CD4-positive, alpha-beta T cell treated with Interferon alpha-2 for 1 hour (primary cell): Measurements from ENCODE around the gene P2RX1.

Experiments used
- DNase-seq, 2 donors: peaks; one replicate each; pipeline ENCODE4 v3.0.0-alpha.2; 2020 to 2022

P2RX1 gene

DNA sequence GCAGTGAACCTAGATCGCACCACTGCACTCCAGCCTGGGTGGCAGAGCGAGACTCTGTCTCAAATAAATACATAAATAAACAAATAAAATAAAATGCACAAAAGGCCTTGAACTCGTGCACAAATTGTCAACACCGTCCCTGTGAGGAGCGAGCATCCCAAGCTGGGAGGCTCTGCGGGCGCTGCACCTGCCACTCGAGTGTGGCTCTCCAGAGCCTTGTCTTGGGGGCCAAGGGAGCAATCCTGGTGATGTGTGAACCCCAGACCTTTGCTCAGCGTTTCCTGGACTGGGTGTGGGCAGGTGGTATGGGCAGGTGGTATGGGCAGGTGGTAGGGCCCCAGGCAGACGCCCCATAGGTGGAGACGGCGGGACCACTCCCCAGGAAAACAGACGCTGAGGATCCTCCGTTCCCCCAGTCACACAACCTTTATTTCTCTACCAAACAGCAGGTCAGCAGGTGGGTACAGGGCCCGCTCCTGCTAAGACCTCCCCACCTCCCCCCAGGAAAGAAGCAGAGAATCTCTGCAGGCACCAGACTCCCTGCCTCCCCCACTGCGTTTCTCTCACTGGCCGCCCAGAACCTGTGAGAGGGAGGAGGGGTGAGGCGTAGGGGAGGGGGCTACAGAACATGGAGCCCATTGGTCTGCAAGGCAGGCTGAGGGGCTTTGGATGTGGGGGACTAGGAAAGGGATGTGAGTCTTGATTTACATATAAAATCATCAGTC, 7.4 kb upstream of the P2RX1 start:
- DNase-seq, result no peak

DNA sequence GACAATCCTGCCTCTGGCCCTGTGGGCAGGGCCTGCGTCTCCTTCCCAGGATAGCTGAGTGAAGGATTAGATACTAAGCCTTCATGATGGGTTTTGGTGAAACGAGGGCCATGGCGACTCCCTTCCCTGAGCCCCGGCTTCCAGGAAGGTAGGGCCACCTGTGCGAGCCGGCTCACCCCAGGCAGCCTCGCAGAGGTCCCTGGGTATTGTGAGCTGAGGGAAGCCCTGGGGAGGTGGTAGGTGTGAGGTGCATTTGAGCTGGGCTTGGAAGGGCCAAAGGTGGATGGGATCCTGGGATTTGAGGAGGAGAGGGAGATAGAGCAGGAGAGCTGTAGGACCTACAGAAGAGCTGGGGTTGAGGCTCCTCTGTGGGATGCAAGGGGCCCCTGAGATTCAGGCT, 6.5 kb upstream of the P2RX1 start:
- DNase-seq, result no peak

GRCh38 chr17:3921502-3922319, 5.4 kb upstream of the P2RX1 start:
- no peak for DNase-seq

- no peak for DNase-seq
Observed at GRCh38 chr17:3921006-3921405, 4.7 kb upstream of the P2RX1 start.

DNA sequence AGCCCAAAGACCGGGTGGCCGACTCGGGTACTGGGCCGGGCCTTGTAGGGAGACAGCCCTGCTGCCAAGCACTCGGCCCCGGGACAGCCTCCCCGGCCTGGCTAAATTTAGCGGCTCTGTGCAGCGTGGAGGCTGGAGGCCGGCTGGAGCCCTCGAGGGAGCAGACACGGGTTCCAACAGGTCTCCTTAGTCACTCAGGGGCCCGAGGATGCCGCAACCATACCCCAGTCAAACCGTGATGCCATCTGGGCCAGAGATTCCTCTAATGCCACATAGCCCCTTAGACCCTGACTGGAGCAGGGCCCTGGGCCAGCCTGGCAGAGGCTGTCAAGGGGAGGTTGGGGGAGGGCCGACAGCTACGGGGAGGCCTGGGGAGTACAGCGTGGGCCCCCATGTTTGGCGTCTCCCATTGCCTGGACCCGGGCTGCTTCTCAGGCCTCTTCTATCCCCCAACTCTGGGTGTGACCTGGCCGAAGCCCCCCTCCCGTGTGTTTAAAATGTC, 2.9 kb upstream of the P2RX1 start:
- DNase-seq, result no peak

GRCh38 chr17:3918372-3919122, 2.3 kb upstream of the P2RX1 start:
- no peak for DNase-seq

DNA sequence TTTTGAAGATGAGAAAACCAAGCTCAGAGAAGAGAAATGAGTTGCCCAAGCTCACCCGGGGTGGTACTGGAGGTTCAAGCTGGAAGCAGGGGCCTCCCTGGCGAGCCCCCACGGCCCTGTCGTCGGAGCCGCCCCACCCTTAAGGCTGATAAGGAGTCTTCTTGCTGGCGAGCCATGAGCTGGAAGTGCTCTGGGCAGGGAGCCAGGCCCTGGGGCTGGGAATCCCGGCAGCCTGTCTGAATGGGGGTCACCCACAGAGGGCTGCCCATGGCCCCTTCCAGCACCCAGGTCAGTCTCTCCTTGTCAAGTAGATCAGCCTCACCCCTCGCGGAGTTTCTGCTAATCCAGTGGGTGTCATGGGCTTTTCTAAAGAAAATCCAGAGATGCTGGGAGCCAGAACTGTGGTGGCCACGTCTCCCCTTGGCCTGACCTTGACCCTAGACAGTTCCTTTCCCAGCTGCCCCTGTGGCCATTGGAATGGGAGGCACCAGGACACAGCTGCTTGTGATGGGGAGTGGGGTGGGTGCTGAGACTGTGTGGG, 1.2 kb upstream of the P2RX1 start:
- DNase-seq, result no peak

DNA sequence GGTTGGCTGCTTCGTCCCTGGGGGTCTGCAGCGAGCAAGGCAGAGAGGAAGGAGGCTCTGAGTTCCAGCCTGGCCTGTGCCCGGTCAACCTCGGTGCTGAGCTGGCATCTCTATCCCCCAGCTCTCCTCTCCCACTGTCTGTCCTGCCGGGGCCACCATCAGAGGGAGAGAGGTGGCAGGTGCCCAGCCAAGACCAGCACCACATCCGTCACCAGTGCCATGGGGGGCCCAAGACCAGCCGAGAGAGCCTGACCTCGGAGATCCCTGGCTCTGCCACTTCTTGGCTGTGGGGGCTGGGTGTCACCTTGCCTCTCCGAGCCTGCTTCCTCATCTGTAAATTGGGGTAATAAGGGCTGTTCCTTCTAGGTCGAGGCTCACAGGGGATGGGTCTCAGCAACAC, 560 bp upstream of the P2RX1 start:
- peak in 1 of 2 donors; percentile 24 for DNase-seq

DNA sequence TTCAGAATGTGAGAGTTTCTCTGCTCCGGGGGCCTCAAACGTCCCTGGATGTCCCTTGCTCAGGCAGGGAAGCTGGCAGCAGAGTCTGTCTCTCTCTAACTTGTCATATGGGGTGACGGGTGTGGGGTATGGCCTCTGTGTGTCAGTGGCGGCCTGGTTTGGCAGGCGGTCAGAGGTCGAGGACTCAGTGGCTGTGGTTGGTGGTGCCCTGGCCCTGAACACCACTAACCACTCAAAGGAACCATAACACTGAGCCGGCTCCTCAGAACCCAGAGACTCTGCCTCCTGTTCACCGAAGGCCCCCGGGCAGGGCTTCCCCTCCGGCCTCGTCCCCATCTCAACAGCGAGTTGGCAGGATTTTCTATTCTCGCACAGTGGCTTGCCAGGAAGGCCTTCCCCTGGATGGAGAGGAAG, 677 bp downstream of the P2RX1 start:
- no peak for DNase-seq

- DNase-seq, result peak in 1 of 2 donors; percentile 82
Observed at GRCh38 chr17:3914312-3914670, 2.0 kb downstream of the P2RX1 start.

DNA sequence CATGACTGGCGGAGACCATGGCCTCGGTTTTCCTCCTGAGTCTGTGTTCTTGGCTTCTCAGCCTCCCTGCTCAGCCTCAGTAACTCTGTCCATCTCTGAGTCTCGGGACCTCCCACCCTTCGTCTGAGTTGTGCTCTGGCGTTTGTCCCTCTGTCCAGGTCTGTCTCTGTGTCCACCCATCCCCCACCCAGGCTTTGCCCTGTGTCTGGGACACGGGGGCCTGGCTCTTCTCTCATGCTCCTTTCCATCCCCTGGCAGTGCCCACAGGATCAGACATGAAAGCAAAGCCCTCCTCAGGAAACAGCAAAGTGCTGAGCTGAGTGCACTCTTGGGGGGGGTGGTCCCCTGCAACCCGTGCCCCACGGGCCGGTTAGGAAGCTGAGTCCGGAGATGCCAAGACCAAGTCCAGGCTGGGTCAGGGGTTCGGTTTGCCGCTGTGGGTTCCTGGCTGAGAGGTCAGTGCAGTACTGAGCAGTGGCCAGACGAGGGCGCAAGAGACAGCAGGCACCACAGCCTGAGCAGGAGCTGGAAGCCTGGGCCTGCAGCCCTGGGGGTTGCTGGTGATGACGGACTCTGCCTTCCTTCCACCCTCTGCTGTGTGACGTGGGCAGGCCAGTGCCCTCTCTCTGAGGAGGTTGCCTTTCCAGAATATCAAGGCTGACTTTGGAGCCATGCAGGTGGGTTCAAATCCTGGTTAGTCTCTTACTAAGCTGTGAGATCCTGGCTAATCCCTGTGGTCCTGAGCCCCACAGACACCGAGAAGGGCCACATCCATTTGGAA, 2.5 kb downstream of the P2RX1 start:
- peak; percentile 84 to 86 for DNase-seq

GRCh38 chr17:3912827-3913226, 3.4 kb downstream of the P2RX1 start:
- DNase-seq, result no peak

DNA sequence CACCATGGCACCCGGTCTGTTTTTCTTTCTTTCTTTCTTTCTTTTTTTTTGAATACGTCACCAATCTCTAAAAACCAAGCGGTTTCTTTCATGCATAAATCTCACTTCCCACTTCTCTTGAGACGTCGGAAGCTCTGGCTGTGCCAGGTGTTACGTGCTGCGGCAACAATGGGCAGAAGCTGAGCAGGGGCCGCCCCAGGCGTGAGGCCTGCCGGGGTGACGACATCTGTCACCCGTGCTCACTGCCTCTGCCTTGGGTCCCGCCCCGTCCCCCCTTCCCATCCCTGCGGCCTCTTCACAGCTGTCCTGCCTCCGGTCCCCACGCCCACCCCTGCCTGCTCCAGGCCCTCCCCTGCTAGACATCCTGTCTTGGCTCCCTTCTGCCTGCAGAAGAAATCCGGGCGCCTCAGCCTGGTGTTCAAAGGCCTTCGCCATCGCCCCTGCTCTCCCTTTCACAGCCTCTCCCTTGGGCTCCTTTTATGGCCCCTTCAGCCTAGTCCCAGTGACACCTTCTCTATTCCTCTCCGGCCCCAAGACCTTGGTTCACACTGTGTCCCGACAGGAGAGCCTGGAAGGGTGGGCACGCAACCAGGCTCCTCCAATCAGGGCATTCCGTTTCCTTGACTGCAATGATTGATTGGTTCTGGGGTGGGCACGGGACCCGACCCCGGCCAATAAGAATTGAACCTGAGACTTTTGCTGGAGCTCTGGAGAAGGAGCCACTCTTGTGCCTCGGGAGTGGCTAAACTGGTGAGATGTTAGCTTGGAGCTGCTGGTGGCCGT, 4.8 kb downstream of the P2RX1 start:
- peak; percentile 78 to 91 for DNase-seq

DNA sequence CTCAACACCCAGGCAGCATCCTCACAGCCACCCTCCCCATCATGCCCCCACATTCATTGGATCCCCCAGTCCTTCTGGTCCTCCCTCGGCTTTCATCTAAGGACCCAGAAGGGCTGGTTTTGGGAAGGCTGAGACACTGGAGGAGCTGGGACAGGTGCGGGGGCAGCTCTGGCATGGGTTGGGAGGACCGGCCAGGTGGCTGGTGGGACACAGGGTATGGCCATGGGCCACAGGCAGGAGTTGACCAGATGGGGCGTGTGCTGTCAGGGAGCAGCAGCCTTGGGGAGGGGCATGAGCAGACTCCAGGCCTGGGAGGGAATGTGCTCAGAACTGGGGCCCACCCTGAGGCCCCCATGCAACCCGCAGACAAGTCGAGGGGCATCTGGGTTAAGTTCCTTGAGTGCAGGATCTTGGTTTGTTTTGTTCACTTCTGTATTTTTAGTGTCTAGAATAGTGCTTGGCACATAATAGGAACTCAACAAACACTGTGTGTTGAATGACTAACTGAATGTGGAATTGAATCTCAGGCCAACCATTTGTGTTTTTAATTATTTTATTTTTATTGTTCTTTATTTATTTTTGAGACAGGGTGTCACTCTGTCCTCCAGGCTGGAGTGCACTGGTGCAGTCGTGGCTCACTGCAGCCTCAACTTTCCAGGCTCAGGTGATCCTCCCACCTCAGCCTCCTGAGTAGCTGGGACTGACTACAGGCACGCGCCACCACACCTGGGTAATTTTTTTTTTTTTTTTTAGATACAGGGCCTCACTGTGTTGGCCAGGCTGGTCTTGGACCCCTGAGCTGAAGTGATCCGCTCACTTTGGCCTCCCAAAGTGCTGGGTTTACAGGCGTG, 5.6 kb downstream of the P2RX1 start:
- DNase-seq, result no peak

GRCh38 chr17:3909257-3909656, 7.0 kb downstream of the P2RX1 start:
- no peak for DNase-seq

DNA sequence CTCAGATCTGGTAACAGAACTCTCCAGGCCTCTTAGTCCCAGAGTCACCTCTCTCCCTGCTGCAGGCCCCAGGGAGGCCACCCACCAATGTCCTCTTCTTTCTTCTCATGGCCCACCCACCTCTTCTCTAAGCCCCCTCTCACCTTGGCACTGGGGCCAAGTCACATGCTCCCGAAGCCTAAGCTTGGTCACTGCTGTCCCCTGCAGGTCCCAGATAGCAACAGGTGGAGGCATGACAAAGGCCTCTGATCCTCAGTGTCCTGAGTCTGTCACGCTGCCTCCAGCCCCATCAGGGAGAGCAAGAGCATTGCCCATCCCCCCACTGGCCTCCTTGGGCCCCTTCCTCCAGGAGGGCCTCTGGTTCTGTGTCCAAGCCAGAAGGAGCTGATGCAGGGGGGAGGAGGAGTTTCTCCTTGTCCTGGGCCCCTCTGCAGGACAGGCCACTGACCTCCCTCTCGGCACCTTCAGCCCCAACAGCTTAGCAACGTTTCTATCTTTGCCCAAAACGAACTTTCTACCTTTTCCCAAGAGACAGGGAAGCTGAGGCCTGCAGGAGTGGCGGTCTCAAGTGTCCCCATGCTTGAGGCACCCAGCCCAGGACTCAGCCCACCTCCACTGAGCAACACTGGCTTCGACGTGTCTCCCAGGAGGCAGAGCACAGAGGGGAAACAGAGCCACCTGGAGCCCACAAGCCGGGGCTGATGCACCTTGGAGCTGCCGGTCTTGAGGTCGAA, 8.6 kb downstream of the P2RX1 start:
- no peak for DNase-seq

DNA sequence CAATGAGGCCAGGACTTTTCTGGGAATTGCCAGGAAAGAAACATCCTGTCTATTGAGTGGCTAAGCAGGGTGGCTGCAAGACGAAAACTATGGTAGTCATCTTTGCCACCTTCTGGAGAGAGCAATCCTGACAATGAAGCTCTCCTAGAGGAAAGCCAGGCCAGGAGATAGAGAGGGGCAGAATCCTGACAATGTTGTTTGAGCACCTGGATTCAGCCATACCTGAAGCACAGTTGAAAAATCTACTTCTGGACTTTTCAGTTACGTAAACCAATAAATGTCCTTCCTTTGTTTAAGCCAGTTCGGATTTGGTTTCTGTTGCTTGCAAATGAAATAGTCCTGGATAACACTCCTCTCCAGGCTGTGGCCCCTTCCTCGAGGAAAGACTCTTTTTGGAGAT, 9.4 kb downstream of the P2RX1 start:
- no peak for DNase-seq

DNA sequence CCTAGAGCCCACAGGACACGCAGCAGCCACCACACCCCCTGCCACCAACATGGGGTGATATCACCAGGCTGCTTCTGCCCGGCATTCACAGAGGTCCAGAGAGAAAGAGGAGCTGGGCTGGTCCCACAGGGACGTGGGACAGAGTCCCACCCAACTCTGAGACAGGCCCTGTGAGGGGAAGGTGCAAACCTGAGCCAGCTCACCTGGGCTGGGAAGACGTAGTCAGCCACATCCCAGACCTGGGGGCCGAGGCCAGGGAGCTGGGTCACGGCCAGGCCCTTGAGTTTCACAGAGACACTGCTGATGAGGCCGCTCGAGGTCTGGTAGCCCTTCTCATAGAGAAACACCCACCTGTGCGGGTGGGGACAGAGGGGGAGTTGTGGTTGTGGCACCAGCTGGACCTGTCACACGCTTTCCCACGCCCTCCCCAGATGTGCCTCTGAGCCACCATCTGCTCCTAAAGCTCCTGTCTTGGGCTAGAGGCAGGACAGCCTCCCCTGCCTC, 11.2 kb downstream of the P2RX1 start:
- DNase-seq, result no peak

- no peak for DNase-seq
Observed at GRCh38 chr17:3904501-3904900, 11.8 kb downstream of the P2RX1 start.

GRCh38 chr17:3903881-3904290, 12.4 kb downstream of the P2RX1 start:
- no peak for DNase-seq
